ENCODE data around the gene CRELD1. TPM values are rescaled to one million over a fixed set of nuclear protein-coding genes. Genes with fewer than 3 reads are reported as not detected.

The CRELD1 gene
- polyA plus RNA-seq, 2 donors, result 12.1 to 24.2 TPM

- H3K4me1 ChIP-seq (ENCODE audit: control insufficient read depth in 2 of 2, insufficient read depth in 2 of 2, low read length in 1 of 2), result peaks cover 5 to 14% of the 10 kb centered on the region in 2 donors
- H3K9me3 ChIP-seq (ENCODE audit: control insufficient read depth in 2 of 2, insufficient read depth in 1 of 2, low read depth in 1 of 2, low read length in 1 of 2), result no peaks in the 10 kb centered on the region
- peaks cover 0 to 2% of the 10 kb centered on the region in 2 donors for H3K36me3 ChIP-seq (ENCODE audit: control insufficient read depth in 2 of 2, insufficient read depth in 2 of 2, low read length in 1 of 2)
- 40 to 44% methylated on average over 7 of the region's 7 CpGs for WGBS, 2 donors
- no peaks in the 10 kb centered on the region for H3K27me3 ChIP-seq (ENCODE audit: control insufficient read depth in 1 of 2, insufficient read depth in 2 of 2, low read length in 2 of 2)
- H3K27ac ChIP-seq (ENCODE audit: low read depth in 2 of 2, low read length in 1 of 2), result no peak overlapping the region
- peak overlapping the region in 1 of 2 donors; percentile 54 for H3K4me3 ChIP-seq (ENCODE audit: low read depth in 1 of 2, low read length in 2 of 2)
Measured at GRCh38 chr3:9951126-9951525, 17.5 kb downstream of the CRELD1 start.

- Histone ChIP-seq H3K4me3 (ENCODE audit: low read depth in 1 of 2, low read length in 2 of 2) (peak overlapping the region; percentile 54 to 57), H3K27ac (ENCODE audit: low read depth in 2 of 2, low read length in 1 of 2) (no peak overlapping the region), H3K27me3 (ENCODE audit: control insufficient read depth in 1 of 2, insufficient read depth in 2 of 2, low read length in 2 of 2) (no peaks in the 10 kb centered on the region), H3K36me3 (ENCODE audit: control insufficient read depth in 2 of 2, insufficient read depth in 2 of 2, low read length in 1 of 2) (peaks cover 0 to 2% of the 10 kb centered on the region in 2 donors), H3K4me1 (ENCODE audit: control insufficient read depth in 2 of 2, insufficient read depth in 2 of 2, low read length in 1 of 2) (peaks cover 5 to 12% of the 10 kb centered on the region in 2 donors), H3K9me3 (ENCODE audit: control insufficient read depth in 2 of 2, insufficient read depth in 1 of 2, low read depth in 1 of 2, low read length in 1 of 2) (no peaks in the 10 kb centered on the region)
- WGBS, 2 donors, result 31% methylated on average over 10 of the region's 10 CpGs
Measured at GRCh38 chr3:9951598-9951961, 17.9 kb downstream of the CRELD1 start.

GRCh38 chr3:9951962-9952805 is 18.6 kb downstream of the CRELD1 start, which contains the start of gene PRRT3:
PRRT3 (minus strand) TSS chr3:9952408; CDS start chr3:9950115, 2,293 bp downstream.
- H3K9me3 ChIP-seq (ENCODE audit: control insufficient read depth in 2 of 2, insufficient read depth in 1 of 2, low read depth in 1 of 2, low read length in 1 of 2), result no peaks in the 10 kb centered on the region
- peak within 1 kb of the TSS; percentile 54 to 57 for H3K4me3 ChIP-seq (ENCODE audit: low read depth in 1 of 2, low read length in 2 of 2)
- H3K36me3 ChIP-seq (ENCODE audit: control insufficient read depth in 2 of 2, insufficient read depth in 2 of 2, low read length in 1 of 2), result peaks cover 0 to 2% of the 10 kb centered on the region in 2 donors
- peaks cover 5 to 9% of the 10 kb centered on the region in 2 donors for H3K4me1 ChIP-seq (ENCODE audit: control insufficient read depth in 2 of 2, insufficient read depth in 2 of 2, low read length in 1 of 2)
- 2 to 4% methylated on average over 50 to 52 of the region's 52 CpGs for WGBS, 2 donors
- H3K27ac ChIP-seq (ENCODE audit: low read depth in 2 of 2, low read length in 1 of 2), result no peak within 1 kb of the TSS
- no peaks in the 10 kb centered on the region for H3K27me3 ChIP-seq (ENCODE audit: control insufficient read depth in 1 of 2, insufficient read depth in 2 of 2, low read length in 2 of 2)

- WGBS, 2 donors, result 53 to 57% methylated on average over 12 of the region's 12 CpGs
Measured at GRCh38 chr3:9955067-9955502, 21.5 kb downstream of the CRELD1 start.

GRCh38 chr3:9955611-9956352 is 22.1 kb downstream of the CRELD1 start:
- WGBS, 2 donors, result 75 to 77% methylated on average over 5 of the region's 5 CpGs
- H3K4me3 ChIP-seq (ENCODE audit: low read depth in 1 of 2, low read length in 2 of 2), result no peak overlapping the region
- no peaks in the 10 kb centered on the region for H3K27me3 ChIP-seq (ENCODE audit: control insufficient read depth in 1 of 2, insufficient read depth in 2 of 2, low read length in 2 of 2)
- H3K4me1 ChIP-seq (ENCODE audit: control insufficient read depth in 2 of 2, insufficient read depth in 2 of 2, low read length in 1 of 2), result peaks cover 5 to 7% of the 10 kb centered on the region in 2 donors
- no peak overlapping the region for H3K27ac ChIP-seq (ENCODE audit: low read depth in 2 of 2, low read length in 1 of 2)
- no peaks in the 10 kb centered on the region for H3K36me3 ChIP-seq (ENCODE audit: control insufficient read depth in 2 of 2, insufficient read depth in 2 of 2, low read length in 1 of 2)
- H3K9me3 ChIP-seq (ENCODE audit: control insufficient read depth in 2 of 2, insufficient read depth in 1 of 2, low read depth in 1 of 2, low read length in 1 of 2), result no peaks in the 10 kb centered on the region

More at GRCh38 chr3:9955067-9955502, 21.5 kb downstream of the CRELD1 start:
- Histone ChIP-seq H3K9me3 (ENCODE audit: control insufficient read depth in 2 of 2, insufficient read depth in 1 of 2, low read depth in 1 of 2, low read length in 1 of 2) (no peaks in the 10 kb centered on the region), H3K36me3 (ENCODE audit: control insufficient read depth in 2 of 2, insufficient read depth in 2 of 2, low read length in 1 of 2) (peaks cover 0 to 2% of the 10 kb centered on the region in 2 donors), H3K27me3 (ENCODE audit: control insufficient read depth in 1 of 2, insufficient read depth in 2 of 2, low read length in 2 of 2) (no peaks in the 10 kb centered on the region), H3K4me1 (ENCODE audit: control insufficient read depth in 2 of 2, insufficient read depth in 2 of 2, low read length in 1 of 2) (peaks cover 5 to 7% of the 10 kb centered on the region in 2 donors), H3K27ac (ENCODE audit: low read depth in 2 of 2, low read length in 1 of 2) (no peak overlapping the region), H3K4me3 (ENCODE audit: low read depth in 1 of 2, low read length in 2 of 2) (no peak overlapping the region)

GRCh38 chr3:9957214-9957613 is 23.6 kb downstream of the CRELD1 start:
- 48 to 53% methylated on average over 5 of the region's 5 CpGs for WGBS, 2 donors
- H3K9me3 ChIP-seq (ENCODE audit: control insufficient read depth in 2 of 2, insufficient read depth in 1 of 2, low read depth in 1 of 2, low read length in 1 of 2), result no peaks in the 10 kb centered on the region

GRCh38 chr3:9965200-9965875 is 31.7 kb downstream of the CRELD1 start:
- Histone ChIP-seq H3K9me3 (ENCODE audit: control insufficient read depth in 2 of 2, insufficient read depth in 1 of 2, low read depth in 1 of 2, low read length in 1 of 2) (no peaks in the 10 kb centered on the region), H3K4me3 (ENCODE audit: low read depth in 1 of 2, low read length in 2 of 2) (no peak overlapping the region), H3K36me3 (ENCODE audit: control insufficient read depth in 2 of 2, insufficient read depth in 2 of 2, low read length in 1 of 2) (peaks cover 4 to 6% of the 10 kb centered on the region in 2 donors), H3K27ac (ENCODE audit: low read depth in 2 of 2, low read length in 1 of 2) (no peak overlapping the region), H3K4me1 (ENCODE audit: control insufficient read depth in 2 of 2, insufficient read depth in 2 of 2, low read length in 1 of 2) (no peaks in the 10 kb centered on the region), H3K27me3 (ENCODE audit: control insufficient read depth in 1 of 2, insufficient read depth in 2 of 2, low read length in 2 of 2) (no peaks in the 10 kb centered on the region)
- 90% methylated on average over 6 of the region's 6 CpGs for WGBS, 2 donors

More at GRCh38 chr3:9957214-9957613, 23.6 kb downstream of the CRELD1 start:
- Histone ChIP-seq H3K27ac (ENCODE audit: low read depth in 2 of 2, low read length in 1 of 2) (no peak overlapping the region), H3K36me3 (ENCODE audit: control insufficient read depth in 2 of 2, insufficient read depth in 2 of 2, low read length in 1 of 2) (no peaks in the 10 kb centered on the region), H3K4me1 (ENCODE audit: control insufficient read depth in 2 of 2, insufficient read depth in 2 of 2, low read length in 1 of 2) (peaks cover 0 to 2% of the 10 kb centered on the region in 2 donors), H3K27me3 (ENCODE audit: control insufficient read depth in 1 of 2, insufficient read depth in 2 of 2, low read length in 2 of 2) (no peaks in the 10 kb centered on the region), H3K4me3 (ENCODE audit: low read depth in 1 of 2, low read length in 2 of 2) (no peak overlapping the region)

GRCh38 chr3:9966841-9967240 is 33.2 kb downstream of the CRELD1 start:
- Histone ChIP-seq H3K4me3 (ENCODE audit: low read depth in 1 of 2, low read length in 2 of 2) (no peak overlapping the region), H3K36me3 (ENCODE audit: control insufficient read depth in 2 of 2, insufficient read depth in 2 of 2, low read length in 1 of 2) (peaks cover 4 to 6% of the 10 kb centered on the region in 2 donors), H3K4me1 (ENCODE audit: control insufficient read depth in 2 of 2, insufficient read depth in 2 of 2, low read length in 1 of 2) (no peaks in the 10 kb centered on the region), H3K27ac (ENCODE audit: low read depth in 2 of 2, low read length in 1 of 2) (no peak overlapping the region), H3K27me3 (ENCODE audit: control insufficient read depth in 1 of 2, insufficient read depth in 2 of 2, low read length in 2 of 2) (no peaks in the 10 kb centered on the region), H3K9me3 (ENCODE audit: control insufficient read depth in 2 of 2, insufficient read depth in 1 of 2, low read depth in 1 of 2, low read length in 1 of 2) (no peaks in the 10 kb centered on the region)
- 98 to 99% methylated on average over 2 of the region's 2 CpGs for WGBS, 2 donors

- 95% methylated on average over 4 of the region's 4 CpGs for WGBS, 2 donors
- peak overlapping the region; percentile 60 to 95 for H3K27ac ChIP-seq (ENCODE audit: low read depth in 2 of 2, low read length in 1 of 2)
- no peaks in the 10 kb centered on the region for H3K4me1 ChIP-seq (ENCODE audit: control insufficient read depth in 2 of 2, insufficient read depth in 2 of 2, low read length in 1 of 2)
- H3K36me3 ChIP-seq (ENCODE audit: control insufficient read depth in 2 of 2, insufficient read depth in 2 of 2, low read length in 1 of 2), result peaks cover 2 to 4% of the 10 kb centered on the region in 2 donors
- no peaks in the 10 kb centered on the region for H3K27me3 ChIP-seq (ENCODE audit: control insufficient read depth in 1 of 2, insufficient read depth in 2 of 2, low read length in 2 of 2)
- no peaks in the 10 kb centered on the region for H3K9me3 ChIP-seq (ENCODE audit: control insufficient read depth in 2 of 2, insufficient read depth in 1 of 2, low read depth in 1 of 2, low read length in 1 of 2)
- H3K4me3 ChIP-seq (ENCODE audit: low read depth in 1 of 2, low read length in 2 of 2), result no peak overlapping the region
Measured at GRCh38 chr3:9969632-9970019, 36.0 kb downstream of the CRELD1 start.

Measured in esophagus (tissue), 2 donors.